ENCODE measurements around the gene GSN. TPM values are rescaled to one million over a fixed set of nuclear protein-coding genes. Genes with fewer than 3 reads are reported as not detected.

Gene GSN
- total and polyA plus RNA-seq, 10 of the 15 experiments (the other 5 are each of a cell fraction or from before 2014, with no cell fraction given): 0.66 to 9.2 (median 6.2) TPM

- CTCF ChIA-PET: interaction anchor here (1.9 to 3.4 kb wide), 2 partner anchors 11 to 30 kb away, joined by 5 to 20 read pairs; no protein-coding TSS in a partner anchor
- intact Hi-C loops (cut with micrococcal nuclease; ENCODE audit: unreplicated experiment): no loop called here
- TF ChIP-seq POLR2AphosphoS2 (IDR thresholded peaks at IDR 0.05; ENCODE audit: low read depth, low read length): no peak
- no peak for TF ChIP-seq MEF2B (IDR thresholded peaks at IDR 0.05; ENCODE audit: partially characterized antibody, poor library complexity, severe bottlenecking)
- no peak for TF ChIP-seq ZBTB11 (CRISPR knock-in tag; IDR thresholded peaks at IDR 0.05)
- TF ChIP-seq RUNX3 (IDR thresholded peaks at IDR 0.05; ENCODE audit: low read length): no peak
- no peak for TF ChIP-seq RBBP5 (conservative IDR thresholded peaks at IDR 0.05)
- TF ChIP-seq GABPA (IDR thresholded peaks at IDR 0.05; ENCODE audit: low read depth): no peak
- TF ChIP-seq, protein P1, sequence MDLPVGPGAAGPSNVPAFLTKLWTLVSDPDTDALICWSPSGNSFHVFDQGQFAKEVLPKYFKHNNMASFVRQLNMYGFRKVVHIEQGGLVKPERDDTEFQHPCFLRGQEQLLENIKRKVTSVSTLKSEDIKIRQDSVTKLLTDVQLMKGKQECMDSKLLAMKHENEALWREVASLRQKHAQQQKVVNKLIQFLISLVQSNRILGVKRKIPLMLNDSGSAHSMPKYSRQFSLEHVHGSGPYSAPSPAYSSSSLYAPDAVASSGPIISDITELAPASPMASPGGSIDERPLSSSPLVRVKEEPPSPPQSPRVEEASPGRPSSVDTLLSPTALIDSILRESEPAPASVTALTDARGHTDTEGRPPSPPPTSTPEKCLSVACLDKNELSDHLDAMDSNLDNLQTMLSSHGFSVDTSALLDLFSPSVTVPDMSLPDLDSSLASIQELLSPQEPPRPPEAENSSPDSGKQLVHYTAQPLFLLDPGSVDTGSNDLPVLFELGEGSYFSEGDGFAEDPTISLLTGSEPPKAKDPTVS (IDR thresholded peaks at IDR 0.05; ENCODE audit: low read depth, low read length): no peak
- TF ChIP-seq BACH1 (IDR thresholded peaks at IDR 0.05; ENCODE audit: borderline replicate concordance): no peak
- TF ChIP-seq CBX3 (IDR thresholded peaks at IDR 0.05; ENCODE audit: borderline replicate concordance, low read depth): no peak
- no peak for TF ChIP-seq ZBTB33 (IDR thresholded peaks at IDR 0.05)
- no peak for TF ChIP-seq BCL3 (IDR thresholded peaks at IDR 0.05; ENCODE audit: borderline replicate concordance, insufficient read depth, low read depth, low read length, poor library complexity, severe bottlenecking)
- TF ChIP-seq EGR1 (IDR thresholded peaks at IDR 0.05; ENCODE audit: borderline replicate concordance in 1 of 2, low read depth in 2 of 2, low read length in 2 of 2): no peak
- no peak for TF ChIP-seq BMI1 (IDR thresholded peaks at IDR 0.05; ENCODE audit: borderline replicate concordance)
- no peak for TF ChIP-seq ZNF384 (IDR thresholded peaks at IDR 0.05; ENCODE audit: borderline replicate concordance, low read depth, low read length)
Measured at GRCh38 chr9:121350036-121350435, 82.1 kb downstream of the GSN start.

More at GRCh38 chr9:121350036-121350435, 82.1 kb downstream of the GSN start:
- H3K4me3 ChIP-seq: no peak overlapping the region
- H3K9me3 ChIP-seq (replicated peaks; ENCODE audit: control insufficient read depth, insufficient read depth, low read length): no peaks in the 10 kb centered on the region
- ATAC-seq: no peak
- no peak overlapping the region for H3K9ac ChIP-seq (ENCODE audit: control insufficient read depth, insufficient read depth, low read length)
- H3K79me2 ChIP-seq (ENCODE audit: control insufficient read depth, insufficient read depth, low read length): no peaks in the 10 kb centered on the region
- no peak overlapping the region for H2AFZ ChIP-seq (ENCODE audit: control insufficient read depth, low read depth, low read length)
- H3K36me3 ChIP-seq (ENCODE audit: control insufficient read depth in 2 of 2, insufficient read depth in 2 of 2, low read length in 1 of 2): peaks cover 0 to 7% of the 10 kb centered on the region in 2 experiments; a peak in 1 of 4 replicates
- peaks cover 15% of the 10 kb centered on the region for H3K4me1 ChIP-seq (ENCODE audit: control insufficient read depth, insufficient read depth, low read length)
- H3K4me2 ChIP-seq (ENCODE audit: control insufficient read depth, insufficient read depth): no peak overlapping the region
- H3K27me3 ChIP-seq (replicated peaks in 1 of 2; ENCODE audit: control insufficient read depth in 2 of 2, insufficient read depth in 2 of 2, low read length in 1 of 2): no peaks in the 10 kb centered on the region
- H4K20me1 ChIP-seq (ENCODE audit: control insufficient read depth, insufficient read depth): no peaks in the 10 kb centered on the region
- BruUV-seq (replicated peaks): no TSS peak
- no peak for DNase-seq (ENCODE audit: low read depth, low spot score)
- no peak for FAIRE-seq
- in situ Hi-C loops (cut with MboI): no loop called here
- ChIA-PET SMC1A (ENCODE audit: uncharacterized antibody, unreplicated experiment) (interaction anchor here (1.1 to 3.8 kb wide), 6 partner anchors 9 to 49 kb away, joined by 3 to 14 read pairs (median 6); no protein-coding TSS in a partner anchor), POLR2A (no interaction called here), RAD21 (ENCODE audit: unreplicated experiment) (no interaction called here)
- 93% methylated on average over 1 of the region's 1 CpG for WGBS (ENCODE audit: insufficient coverage, insufficient replicate concordance, low lambda C conversion rate, missing lambda C conversion rate)
- no peak overlapping the region for H3K27ac ChIP-seq (ENCODE audit: control insufficient read depth, insufficient read depth)
